Activated naive CD8-positive, alpha-beta T cell treated with anti-CD3 and anti-CD28 coated beads, Interleukin-2, amount 50 U/mL, for 24 hours (primary cell): Measurements from ENCODE around the gene SNUPN.
"Not testable (repeated sequence)": the region's sequence is repeated elsewhere in the genome, so short reads cannot be mapped to it uniquely, and the experiment has no call there.

Experiments used
- ATAC-seq: fragments of 150-1000 bp; cut with Tn5 transposase; one replicate; pipeline ENCODE4 v1.10.0; 2021
- DNase-seq: peaks from one replicate; pipeline ENCODE4 v3.0.0; 2021
- H3K27ac Mint-ChIP-seq: one replicate; pipeline ENCODE4 v1.8.0; 2021; ENCODE audit warnings: mild to moderate bottlenecking, mixed read lengths
- H3K27me3 Mint-ChIP-seq: one replicate; pipeline ENCODE4 v1.8.0; 2021; ENCODE audit warnings: mixed read lengths
- H3K36me3 Mint-ChIP-seq: one replicate; pipeline ENCODE4 v1.8.0; 2021; ENCODE audit warnings: low read depth, mixed read lengths
- H3K4me1 Mint-ChIP-seq: one replicate; pipeline ENCODE4 v1.8.0; 2021; ENCODE audit warnings: mixed read lengths
- H3K4me3 Mint-ChIP-seq: one replicate; pipeline ENCODE4 v1.8.0; 2021; ENCODE audit warnings: mild to moderate bottlenecking, moderate library complexity, mixed read lengths
- H3K9me3 Mint-ChIP-seq: one replicate; pipeline ENCODE4 v1.8.0; 2021; ENCODE audit warnings: mixed read lengths

The SNUPN gene

DNA sequence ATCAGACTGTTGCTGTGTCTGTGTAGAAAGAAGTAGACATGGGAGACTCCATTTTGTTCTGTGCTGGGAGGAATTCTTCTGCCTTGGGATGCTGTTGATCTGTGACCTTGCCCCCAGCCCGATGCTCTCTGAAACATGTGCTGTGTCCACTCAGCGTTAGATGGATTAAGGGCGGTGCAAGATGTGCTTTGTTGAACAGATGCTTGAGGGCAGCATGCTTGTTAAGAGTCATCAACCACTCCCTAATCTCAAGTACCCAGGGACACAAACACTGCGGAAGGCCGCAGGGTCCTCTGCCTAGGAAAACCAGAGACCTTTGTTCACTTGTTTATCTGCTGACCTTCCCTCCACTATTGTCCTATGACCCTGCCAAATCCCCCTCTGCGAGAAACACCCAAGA is 66.2 kb downstream of the SNUPN start:
- not testable (repeated sequence) for H3K27ac Mint-ChIP-seq, ATAC-seq, H3K4me3 Mint-ChIP-seq, DNase-seq, H3K36me3 Mint-ChIP-seq, H3K27me3 Mint-ChIP-seq, H3K4me1 Mint-ChIP-seq, H3K9me3 Mint-ChIP-seq

- H3K4me1 Mint-ChIP-seq, H3K27ac Mint-ChIP-seq, ATAC-seq, H3K36me3 Mint-ChIP-seq, DNase-seq, H3K9me3 Mint-ChIP-seq, H3K4me3 Mint-ChIP-seq, H3K27me3 Mint-ChIP-seq: not testable (repeated sequence)
These were observed 66.6 kb downstream of the SNUPN start for GRCh38 chr15:75558955-75559354.

GRCh38 chr15:75554717-75555116 is 70.8 kb downstream of the SNUPN start:
- H3K27me3 Mint-ChIP-seq = no peaks in the 10 kb centered on the region
- DNase-seq (no peak), ATAC-seq (no peak)
- H3K4me3 Mint-ChIP-seq = no peak overlapping the region
- no peak overlapping the region for H3K27ac Mint-ChIP-seq
- no peaks in the 10 kb centered on the region for H3K9me3 Mint-ChIP-seq
- H3K4me1 Mint-ChIP-seq = peaks cover 2% of the 10 kb centered on the region
- H3K36me3 Mint-ChIP-seq = no peaks in the 10 kb centered on the region

- H3K27me3 Mint-ChIP-seq = no peaks in the 10 kb centered on the region
- no peak overlapping the region for H3K27ac Mint-ChIP-seq
- H3K4me3 Mint-ChIP-seq = no peak overlapping the region
- DNase-seq (no peak), ATAC-seq (no peak)
- no peaks in the 10 kb centered on the region for H3K36me3 Mint-ChIP-seq
- H3K9me3 Mint-ChIP-seq = no peaks in the 10 kb centered on the region
- peaks cover 2% of the 10 kb centered on the region for H3K4me1 Mint-ChIP-seq
These were observed 71.9 kb downstream of the SNUPN start for GRCh38 chr15:75553659-75554058.

- H3K27me3 Mint-ChIP-seq = no peaks in the 10 kb centered on the region
- H3K4me1 Mint-ChIP-seq = no peaks in the 10 kb centered on the region
- ATAC-seq = no peak
- H3K4me3 Mint-ChIP-seq = no peak overlapping the region
- DNase-seq = no peak
- no peaks in the 10 kb centered on the region for H3K9me3 Mint-ChIP-seq
- no peak overlapping the region for H3K27ac Mint-ChIP-seq
- H3K36me3 Mint-ChIP-seq = no peaks in the 10 kb centered on the region
These were observed 74.4 kb downstream of the SNUPN start for GRCh38 chr15:75551091-75551490.
